GM12878 (cell line): ENCODE data around the gene CNNM3. TPM values are rescaled to one million over a fixed set of nuclear protein-coding genes. Genes with fewer than 3 reads are reported as not detected.
"Not testable (repeated sequence)": the region's sequence is repeated elsewhere in the genome, so short reads cannot be mapped to it uniquely, and the experiment has no call there.

ENCODE experiments used
- ATAC-seq: fragments of 200-7000 bp; cut with Tn5 transposase; 3 replicates; pipeline ENCODE4 v1.9.1; 2020; ENCODE audit warnings: mild to moderate bottlenecking, moderate library complexity
- BruUV-seq: library from RNA; stranded (reverse); fragments of 400-500 nt; replicated peaks from 2 replicates; lab custom pipeline; 2021; lab: Mats Ljungman, UMichigan
- CTCF ChIA-PET: fragments of 300-600 bp; sonication (Branson Sonifier 250); formaldehyde crosslinking; extraction: SDS; loops from one replicate; lab custom pipeline; 2021; ENCODE audit warnings: inconsistent platforms; lab: Yijun Ruan, JAX
- POLR2A ChIA-PET: fragments of 350-600 bp; formaldehyde crosslinking; extraction: SDS; loops from one replicate; lab custom pipeline; 2021; ENCODE audit warnings: inconsistent platforms; lab: Charles Lee
- RAD21 ChIA-PET: fragments of 300-600 bp; sonication (Branson Sonifier 250); formaldehyde crosslinking; loops from one replicate; lab custom pipeline; 2023; ENCODE audit warnings: antibody characterized with exemption; ENCODE audit not compliant: unreplicated experiment; lab: Charles Lee
- SMC1A ChIA-PET: fragments of 300-600 bp; sonication (Branson Sonifier 250); formaldehyde crosslinking; loops from one replicate; lab custom pipeline; 2023; ENCODE audit not compliant: unreplicated experiment, uncharacterized antibody; lab: Charles Lee
- DNase-seq: peaks from one replicate; pipeline ENCODE4 v3.0.0-alpha.2; 2011; ENCODE audit warnings: low read depth, low spot score
- FAIRE-seq: peaks from 3 replicates; lab custom pipeline; 2011; peaks lifted over from hg19 to GRCh38; lab: Jason Lieb, UNC
- H2AFZ ChIP-seq: 2 replicates; pipeline ENCODE4 v1.6.0; 2011; ENCODE audit warnings: low read depth, low read length, control low read depth; ENCODE audit not compliant: control insufficient read depth
- H3K27ac ChIP-seq: 2 replicates; pipeline ENCODE4 v1.5.1; 2011; ENCODE audit warnings: control low read depth; ENCODE audit not compliant: control insufficient read depth, insufficient read depth
- H3K27me3 ChIP-seq, 2 experiments: replicated peaks in 1 of 2; 2 replicates each; pipeline versions ENCODE4 v1.6.0 to v1.6.1; 2011; ENCODE audit warnings: low read length in 1 of 2; ENCODE audit not compliant: control insufficient read depth in 2 of 2, insufficient read depth in 2 of 2
- H3K36me3 ChIP-seq, 2 experiments: 2 replicates each; pipeline ENCODE4 v1.5.1; 2011; ENCODE audit warnings: low read length in 1 of 2; ENCODE audit not compliant: control insufficient read depth in 2 of 2, insufficient read depth in 2 of 2
- H3K4me1 ChIP-seq: 2 replicates; pipeline ENCODE4 v1.6.1; 2011; ENCODE audit warnings: mild to moderate bottlenecking, low read length, moderate library complexity, mixed read lengths; ENCODE audit not compliant: control insufficient read depth, insufficient read depth
- H3K4me2 ChIP-seq: 2 replicates; pipeline ENCODE4 v1.6.0; 2011; ENCODE audit warnings: control low read depth; ENCODE audit not compliant: control insufficient read depth, insufficient read depth
- H3K4me3 ChIP-seq: fragments of 200-600 bp; sonication (generic); 2 replicates; pipeline ENCODE4 v1.5.1; 2016
- H3K79me2 ChIP-seq: 2 replicates; pipeline ENCODE4 v1.6.0; 2011; ENCODE audit warnings: low read length; ENCODE audit not compliant: control insufficient read depth, insufficient read depth
- H3K9ac ChIP-seq: 2 replicates; pipeline ENCODE4 v1.8.0; 2011; ENCODE audit warnings: low read length, control low read depth, mixed read lengths; ENCODE audit not compliant: control insufficient read depth, insufficient read depth
- H3K9me3 ChIP-seq: replicated peaks from 3 replicates; pipeline ENCODE4 v1.5.1; 2011; ENCODE audit warnings: mild to moderate bottlenecking, low read length; ENCODE audit not compliant: control insufficient read depth, insufficient read depth
- H4K20me1 ChIP-seq: 2 replicates; pipeline ENCODE4 v1.6.0; 2011; ENCODE audit not compliant: control insufficient read depth, insufficient read depth
- CEBPB ChIP-seq, 2 experiments: fragments of 150-350 bp in 1 of 2; IDR thresholded peaks; 2 replicates each; pipeline ENCODE4 v1.6.1; 2012 to 2014; ENCODE audit warnings: low read depth in 2 of 2, low read length in 2 of 2, borderline replicate concordance in 1 of 2, inconsistent platforms in 1 of 2
- CREB1 ChIP-seq: IDR thresholded peaks from 2 replicates; pipeline ENCODE4 v1.6.1; 2012; ENCODE audit warnings: low read depth, mild to moderate bottlenecking, inconsistent platforms
- E2F4 ChIP-seq: IDR thresholded peaks from 2 replicates; pipeline ENCODE4 v1.6.1; 2012; ENCODE audit warnings: low read depth, low read length, improper control_type of control experiment
- EZH2 ChIP-seq: IDR thresholded peaks from 2 replicates; pipeline ENCODE4 v1.6.1; 2012; ENCODE audit warnings: low read depth, mild to moderate bottlenecking, control low read depth, inconsistent platforms, low read length, borderline replicate concordance; ENCODE audit not compliant: control insufficient read depth
- HSF1 ChIP-seq: fragments of 150-350 bp; IDR thresholded peaks from 2 replicates; pipeline ENCODE4 v1.6.1; 2014; ENCODE audit warnings: mild to moderate bottlenecking, low read depth, low read length
- IKZF2 ChIP-seq, 2 experiments: fragments of 450-650 bp; IDR thresholded peaks; 2 replicates each; pipeline ENCODE4 v1.6.1; 2017; ENCODE audit warnings: mild to moderate bottlenecking in 2 of 2, moderate library complexity in 2 of 2
- LARP7 ChIP-seq: fragments of 450-650 bp; IDR thresholded peaks from 2 replicates; pipeline ENCODE4 v1.6.1; 2017; ENCODE audit warnings: mild to moderate bottlenecking
- MEF2B ChIP-seq: fragments of 450-650 bp; IDR thresholded peaks from 2 replicates; pipeline ENCODE4 v1.6.1; 2018; ENCODE audit warnings: mild to moderate bottlenecking, moderate library complexity; ENCODE audit not compliant: partially characterized antibody, poor library complexity, severe bottlenecking
- POLR2AphosphoS5 ChIP-seq: IDR thresholded peaks from 2 replicates; pipeline ENCODE4 v1.6.1; 2011; ENCODE audit warnings: mild to moderate bottlenecking, low read length, inconsistent platforms
- TBL1XR1 ChIP-seq: IDR thresholded peaks from 2 replicates; pipeline ENCODE4 v1.6.1; 2012; ENCODE audit warnings: low read depth, low read length, improper control_type of control experiment
- USF2 ChIP-seq: IDR thresholded peaks from 2 replicates; pipeline ENCODE4 v1.6.1; 2011; ENCODE audit warnings: low read depth, low read length, improper control_type of control experiment, borderline replicate concordance
- ZNF24 ChIP-seq: fragments of 450-650 bp; IDR thresholded peaks from 2 replicates; pipeline ENCODE4 v1.6.1; 2017; ENCODE audit warnings: antibody characterized with exemption, mild to moderate bottlenecking
- ZSCAN29 ChIP-seq: fragments of 450-650 bp; IDR thresholded peaks from 2 replicates; pipeline ENCODE4 v1.6.1; 2017; ENCODE audit warnings: mild to moderate bottlenecking, moderate library complexity
- WGBS: methylation state at CpG from one replicate; pipeline ENCODE4 v1.1.6; 2016; ENCODE audit warnings: low lambda C conversion rate; ENCODE audit not compliant: insufficient replicate concordance, insufficient coverage; ENCODE audit errors: missing lambda C conversion rate; 5-methylcytosine and 5-hydroxymethylcytosine counted together
- in situ Hi-C: fragments of 300-500 bp; cut with MboI; formaldehyde crosslinking; loops from 9 replicates; pipeline ENCODE4 v1.14.3; 2018; ENCODE audit warnings: mixed read lengths
- intact Hi-C: fragments of 100-400 bp; cut with micrococcal nuclease; formaldehyde crosslinking; loops from one replicate; pipeline ENCODE4 v1.14.2; 2022; ENCODE audit not compliant: unreplicated experiment
- polyA plus RNA-seq, 11 experiments: library from polyadenylated mRNA; depleted of rRNA in 4 of 11; unstranded in 6 of 11; stranded (reverse) in 5 of 11; fragments of >200 nt; fragmentation: Nextera tagmentation in 4 of 11; fragmentation: Illumina TruSeq in 1 of 11; extraction: Ambion mirVana in 4 of 11; extraction: Trizol in 1 of 11; gene quantifications; 1 replicate in 1 of 11; 2 replicates in 10 of 11; pipeline versions ENCODE4 v1.2.1 to v1.2.3, GENCODE V29; 2011 to 2016; ENCODE audit warnings: inconsistent platforms in 2 of 11, missing spikeins in 2 of 11, low read depth in 1 of 11
- total RNA-seq, 4 experiments: library from RNA; depleted of rRNA in 3 of 4; stranded (reverse); fragments of >200 nt in 3 of 4; fragmentation: Illumina TruSeq in 1 of 4; extraction: Trizol in 1 of 4; gene quantifications; 2 replicates each; pipeline versions ENCODE4 v1.2.1 to v1.2.3, GENCODE V29; 2013 to 2021

Gene CNNM3
- total and polyA plus RNA-seq, 10 of the 15 experiments (the other 5 are each of a cell fraction or from before 2014, with no cell fraction given) = 0.72 to 14.3 (median 4.0) TPM

- no peak overlapping the region for H2AFZ ChIP-seq
- DNase-seq (no peak), FAIRE-seq (no peak), ATAC-seq (no peak)
- no peak overlapping the region for H3K4me2 ChIP-seq
- intact Hi-C loops (loop anchor here (5.0 kb wide), 1 partner anchor 168 kb away; the partner anchor contains the start of gene KANSL3), in situ Hi-C loops (no loop called here)
- no TSS peak for BruUV-seq
- H3K9ac ChIP-seq = no peak overlapping the region
- SMC1A ChIA-PET = interaction anchor here (0.6 to 1.0 kb wide), 3 partner anchors 10 to 174 kb away, joined by 3 to 5 read pairs (median 3); partner anchors contain the start of gene ANKRD39
- CTCF ChIA-PET = interaction anchor here (1.2 kb wide), 1 partner anchor 41 kb away, joined by 3 read pairs; no protein-coding TSS in a partner anchor
- no peaks in the 10 kb centered on the region for H3K27me3 ChIP-seq
- RAD21 ChIA-PET = no interaction called here
- no peak overlapping the region for H3K27ac ChIP-seq
- no peaks in the 10 kb centered on the region for H3K79me2 ChIP-seq
- no peak overlapping the region for H3K4me3 ChIP-seq
- H3K9me3 ChIP-seq = no peaks in the 10 kb centered on the region
- peaks cover 13 to 15% of the 10 kb centered on the region in 2 experiments for H3K36me3 ChIP-seq
- H3K4me1 ChIP-seq = peaks cover 22% of the 10 kb centered on the region
- TF ChIP-seq LARP7 (no peak), E2F4 (no peak), CEBPB (IDR thresholded peaks at IDR 0.05; ENCODE audit: borderline replicate concordance in 1 of 2, low read depth in 2 of 2, low read length in 2 of 2) (no peak), USF2 (no peak), CREB1 (no peak), MEF2B (no peak), IKZF2 (IDR thresholded peaks at IDR 0.05) (no peak), ZSCAN29 (no peak), TBL1XR1 (no peak), POLR2AphosphoS5 (no peak), ZNF24 (no peak), EZH2 (no peak), HSF1 (no peak)
- no peaks in the 10 kb centered on the region for H4K20me1 ChIP-seq
- POLR2A ChIA-PET = no interaction called here
Measured at GRCh38 chr2:96804986-96805385, 11.1 kb upstream of the CNNM3 start.

GRCh38 chr2:96805946-96806345 is 10.1 kb upstream of the CNNM3 start:
- H3K9ac ChIP-seq, FAIRE-seq, H3K27me3 ChIP-seq, H3K79me2 ChIP-seq, ATAC-seq, in situ Hi-C loops, H4K20me1 ChIP-seq, H3K9me3 ChIP-seq, H2AFZ ChIP-seq, DNase-seq, BruUV-seq, H3K4me2 ChIP-seq, intact Hi-C loops: not testable (repeated sequence)
- 65% methylated on average over 1 of the region's 20 CpGs for WGBS
- SMC1A ChIA-PET = interaction anchor here (0.6 kb wide), 2 partner anchors 9 to 38 kb away, joined by 3 to 4 read pairs; no protein-coding TSS in a partner anchor
- Histone ChIP-seq H3K36me3 (peaks cover 10 to 19% of the 10 kb centered on the region in 2 experiments; a peak in 3 of 4 replicates), H3K4me1 (peaks cover 19% of the 10 kb centered on the region), H3K4me3 (0 out of 2 replicates have a peak overlapping the region, but pooled peaks have one; percentile 1), H3K27ac (peak overlapping the region; percentile 38; the same call in 1 of the 2 replicates)
- CTCF ChIA-PET = interaction anchor here (0.8 to 1.4 kb wide), 3 partner anchors 9 to 43 kb away, joined by 3 to 4 read pairs (median 3); no protein-coding TSS in a partner anchor
- POLR2A ChIA-PET = interaction anchor here (0.6 kb wide), 1 partner anchor 42 kb away, joined by 3 read pairs; no protein-coding TSS in a partner anchor
- RAD21 ChIA-PET = interaction anchor here (1.2 kb wide), 1 partner anchor 37 kb away, joined by 3 read pairs; no protein-coding TSS in a partner anchor
